ENCODE results near the gene DPP6. TPM values are rescaled to one million over a fixed set of nuclear protein-coding genes. Genes with fewer than 3 reads are reported as not detected.

Gene DPP6
- total RNA-seq, 3 donors from 2014 or later (not counting 1 experiment from before 2014, with no cell fraction given) = not detected

- 71% methylated on average over 2 of the region's 2 CpGs for WGBS (ENCODE audit: insufficient coverage)
- no peak overlapping the region for H3K4me3 Mint-ChIP-seq
- Histone ChIP-seq H3K27ac (ENCODE audit: low read length) (no peak overlapping the region), H3K4me1 (ENCODE audit: control insufficient read depth, insufficient read depth, low read length) (no peaks in the 10 kb centered on the region), H3K27me3 (ENCODE audit: control insufficient read depth, insufficient read depth, low read length) (no peaks in the 10 kb centered on the region), H3K36me3 (ENCODE audit: control insufficient read depth, insufficient read depth, low read length) (no peaks in the 10 kb centered on the region), H3K4me3 (ENCODE audit: low read length) (no peak overlapping the region), H3K9me3 (ENCODE audit: control insufficient read depth, insufficient read depth, low read length) (no peaks in the 10 kb centered on the region)
- H3K27ac Mint-ChIP-seq = no peak overlapping the region
- DNase-seq = no peak
- peaks cover 0 to 2% of the 10 kb centered on the region in 2 donors for H3K9me3 Mint-ChIP-seq
- H3K27me3 Mint-ChIP-seq (ENCODE audit: low read depth in 2 of 2) = peaks cover 0 to 3% of the 10 kb centered on the region in 2 donors
- intact Hi-C loops (cut with micrococcal nuclease) = no loop called here
- no peak for TF ChIP-seq CTCF (IDR thresholded peaks at IDR 0.05)
- no peaks in the 10 kb centered on the region for H3K4me1 Mint-ChIP-seq
- ATAC-seq = no peak
- no peaks in the 10 kb centered on the region for H3K36me3 Mint-ChIP-seq
Observed at GRCh38 chr7:154770361-154770760, 718.2 kb downstream of the DPP6 start.

- intact Hi-C loops (cut with micrococcal nuclease) = no loop called here
Observed at GRCh38 chr7:154770962-154771361, 718.8 kb downstream of the DPP6 start.

GRCh38 chr7:154774303-154774969, 722.2 kb downstream of the DPP6 start:
- ATAC-seq (no peak), DNase-seq (no peak)
- Mint-ChIP-seq H3K4me3 (no peak overlapping the region), H3K4me1 (no peaks in the 10 kb centered on the region), H3K27ac (no peak overlapping the region), H3K27me3 (ENCODE audit: low read depth in 2 of 2) (peaks cover 0 to 3% of the 10 kb centered on the region in 2 donors), H3K9me3 (peaks cover 9 to 11% of the 10 kb centered on the region in 2 donors), H3K36me3 (no peaks in the 10 kb centered on the region)
- Histone ChIP-seq H3K36me3 (ENCODE audit: control insufficient read depth, insufficient read depth, low read length) (no peaks in the 10 kb centered on the region), H3K9me3 (ENCODE audit: control insufficient read depth, insufficient read depth, low read length) (peaks cover 2% of the 10 kb centered on the region), H3K27ac (ENCODE audit: low read length) (no peak overlapping the region), H3K4me3 (ENCODE audit: low read length) (no peak overlapping the region), H3K27me3 (ENCODE audit: control insufficient read depth, insufficient read depth, low read length) (no peaks in the 10 kb centered on the region), H3K4me1 (ENCODE audit: control insufficient read depth, insufficient read depth, low read length) (no peaks in the 10 kb centered on the region)
- WGBS (ENCODE audit: insufficient coverage) = 67% methylated on average over 4 of the region's 4 CpGs
- no peak for TF ChIP-seq CTCF (IDR thresholded peaks at IDR 0.05)
- intact Hi-C loops (cut with micrococcal nuclease) = no loop called here

More at GRCh38 chr7:154770962-154771361, 718.8 kb downstream of the DPP6 start:
- H3K36me3 ChIP-seq (ENCODE audit: control insufficient read depth, insufficient read depth, low read length) = no peaks in the 10 kb centered on the region
- no peak overlapping the region for H3K27ac Mint-ChIP-seq
- WGBS (ENCODE audit: insufficient coverage) = 91% methylated on average over 1 of the region's 1 CpG
- no peak for ATAC-seq
- DNase-seq = no peak
- no peaks in the 10 kb centered on the region for H3K27me3 ChIP-seq (ENCODE audit: control insufficient read depth, insufficient read depth, low read length)
- H3K4me3 Mint-ChIP-seq = no peak overlapping the region
- H3K4me1 Mint-ChIP-seq = no peaks in the 10 kb centered on the region
- peaks cover 0 to 3% of the 10 kb centered on the region in 2 donors for H3K27me3 Mint-ChIP-seq (ENCODE audit: low read depth in 2 of 2)
- no peak overlapping the region for H3K4me3 ChIP-seq (ENCODE audit: low read length)
- no peak for TF ChIP-seq CTCF (IDR thresholded peaks at IDR 0.05)
- peaks cover 0 to 2% of the 10 kb centered on the region in 2 donors for H3K9me3 Mint-ChIP-seq
- H3K4me1 ChIP-seq (ENCODE audit: control insufficient read depth, insufficient read depth, low read length) = no peaks in the 10 kb centered on the region
- H3K36me3 Mint-ChIP-seq = no peaks in the 10 kb centered on the region
- no peak overlapping the region for H3K27ac ChIP-seq (ENCODE audit: low read length)
- H3K9me3 ChIP-seq (ENCODE audit: control insufficient read depth, insufficient read depth, low read length) = no peaks in the 10 kb centered on the region

- Histone ChIP-seq H3K4me1 (ENCODE audit: control insufficient read depth, insufficient read depth, low read length) (no peaks in the 10 kb centered on the region), H3K4me3 (ENCODE audit: low read length) (no peak overlapping the region), H3K36me3 (ENCODE audit: control insufficient read depth, insufficient read depth, low read length) (no peaks in the 10 kb centered on the region), H3K27ac (ENCODE audit: low read length) (no peak overlapping the region), H3K9me3 (ENCODE audit: control insufficient read depth, insufficient read depth, low read length) (peaks cover 2% of the 10 kb centered on the region), H3K27me3 (ENCODE audit: control insufficient read depth, insufficient read depth, low read length) (no peaks in the 10 kb centered on the region)
- no peak overlapping the region for H3K4me3 Mint-ChIP-seq
- intact Hi-C loops (cut with micrococcal nuclease) = no loop called here
- H3K36me3 Mint-ChIP-seq = no peaks in the 10 kb centered on the region
- no peak for TF ChIP-seq CTCF (IDR thresholded peaks at IDR 0.05)
- ATAC-seq (no peak), DNase-seq (no peak)
- peaks cover 11% of the 10 kb centered on the region in 2 donors for H3K9me3 Mint-ChIP-seq
- no peaks in the 10 kb centered on the region for H3K4me1 Mint-ChIP-seq
- WGBS (ENCODE audit: insufficient coverage) = 90% methylated on average over 8 of the region's 8 CpGs
- H3K27ac Mint-ChIP-seq = no peak overlapping the region
- no peaks in the 10 kb centered on the region for H3K27me3 Mint-ChIP-seq (ENCODE audit: low read depth in 2 of 2)
Observed at GRCh38 chr7:154775681-154776080, 723.5 kb downstream of the DPP6 start.

All from natural killer cell (primary cell).